ENCODE results near the gene LRP5.
A peak's percentile ranks its signal among the peaks of the same experiment; 100 is the strongest.

The LRP5 gene

DNA sequence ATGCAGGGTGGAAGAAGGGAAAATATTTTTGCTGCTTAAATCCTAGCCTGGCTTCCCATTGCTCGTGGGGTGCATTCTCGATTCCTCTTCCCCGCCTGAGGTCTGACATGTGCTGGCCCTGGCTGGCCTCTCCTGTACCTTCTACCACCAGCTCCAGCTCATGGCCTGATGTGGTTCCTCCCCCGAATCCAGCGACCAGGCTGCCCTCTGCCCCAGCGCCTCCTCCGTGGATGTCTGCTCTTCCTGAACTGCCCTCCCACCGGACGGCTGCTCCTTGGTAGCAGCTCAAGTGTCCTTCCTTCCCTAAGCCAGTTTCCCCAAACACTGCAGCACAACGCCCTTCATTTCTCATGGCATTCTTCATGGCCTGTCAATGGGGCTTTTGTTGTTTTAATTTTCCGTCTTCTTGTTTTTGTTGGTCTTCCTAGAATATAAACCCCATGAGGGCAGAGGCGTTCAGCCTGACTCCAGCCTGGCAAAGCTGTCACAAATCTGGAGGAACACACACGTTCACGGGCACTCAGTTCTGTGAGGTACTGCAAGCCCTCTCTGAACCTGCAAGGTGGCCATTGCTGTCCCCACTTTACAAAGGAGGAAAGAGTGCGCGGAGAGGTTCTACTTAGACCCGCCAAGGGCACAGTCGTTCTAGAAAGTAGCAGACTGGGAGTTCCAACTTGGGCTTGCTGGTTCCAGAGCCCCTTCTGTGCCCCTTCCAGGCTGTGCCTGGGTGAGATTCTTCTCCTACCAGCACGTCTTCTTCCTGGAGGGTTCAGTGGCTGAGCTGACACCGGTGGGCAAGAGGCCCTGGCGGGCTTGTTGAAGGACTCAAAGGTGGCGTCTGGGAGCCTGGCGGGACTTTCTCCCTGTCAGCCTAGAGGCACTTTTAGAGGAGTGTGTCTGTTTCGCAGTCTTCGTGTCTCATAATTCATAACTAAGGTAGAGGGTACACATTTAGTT lies 953 bp upstream of the LRP5 start:
- no peak for DNase-seq

DNA sequence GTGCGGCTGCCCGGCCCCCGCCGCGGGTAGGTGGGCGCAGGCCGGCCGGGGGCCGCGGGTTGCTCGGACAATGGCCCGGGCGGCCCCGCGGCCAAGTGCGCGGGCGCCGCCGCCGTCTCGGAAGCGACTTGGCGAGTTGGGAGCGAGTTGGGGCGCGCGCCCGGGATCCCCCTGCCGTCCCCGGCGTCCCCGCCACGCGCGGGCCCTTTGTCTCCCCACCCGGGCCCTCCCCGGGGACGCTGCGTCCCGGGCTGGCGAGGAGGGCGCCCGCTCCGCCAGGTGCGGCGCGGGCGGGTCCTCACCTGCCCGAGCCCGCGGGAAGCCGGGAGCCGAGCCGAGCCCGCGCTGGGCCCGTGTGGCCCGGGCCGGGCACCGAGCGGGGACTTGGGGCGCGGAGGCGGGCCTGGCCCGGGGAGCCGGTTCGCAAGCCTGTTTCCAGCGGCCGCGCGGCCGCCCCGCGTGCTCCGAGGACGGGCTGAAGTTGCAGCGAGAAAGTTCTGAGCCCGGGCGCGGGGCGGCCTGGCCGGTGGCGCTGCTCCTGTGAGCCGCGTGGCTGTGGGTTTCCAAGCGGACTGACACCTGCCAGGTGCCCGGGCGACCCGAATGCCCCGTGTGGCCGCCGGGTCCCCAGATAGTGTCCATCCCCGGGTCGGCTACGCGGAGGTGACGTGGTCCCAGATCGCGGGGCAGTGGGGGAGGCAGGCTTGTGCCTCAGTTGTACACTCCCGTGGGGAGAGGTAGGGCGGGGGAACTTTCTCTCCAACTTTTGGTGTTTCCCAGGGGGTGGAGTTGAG lies 586 bp downstream of the LRP5 start:
- DNase-seq = peak; percentile 12

DNA sequence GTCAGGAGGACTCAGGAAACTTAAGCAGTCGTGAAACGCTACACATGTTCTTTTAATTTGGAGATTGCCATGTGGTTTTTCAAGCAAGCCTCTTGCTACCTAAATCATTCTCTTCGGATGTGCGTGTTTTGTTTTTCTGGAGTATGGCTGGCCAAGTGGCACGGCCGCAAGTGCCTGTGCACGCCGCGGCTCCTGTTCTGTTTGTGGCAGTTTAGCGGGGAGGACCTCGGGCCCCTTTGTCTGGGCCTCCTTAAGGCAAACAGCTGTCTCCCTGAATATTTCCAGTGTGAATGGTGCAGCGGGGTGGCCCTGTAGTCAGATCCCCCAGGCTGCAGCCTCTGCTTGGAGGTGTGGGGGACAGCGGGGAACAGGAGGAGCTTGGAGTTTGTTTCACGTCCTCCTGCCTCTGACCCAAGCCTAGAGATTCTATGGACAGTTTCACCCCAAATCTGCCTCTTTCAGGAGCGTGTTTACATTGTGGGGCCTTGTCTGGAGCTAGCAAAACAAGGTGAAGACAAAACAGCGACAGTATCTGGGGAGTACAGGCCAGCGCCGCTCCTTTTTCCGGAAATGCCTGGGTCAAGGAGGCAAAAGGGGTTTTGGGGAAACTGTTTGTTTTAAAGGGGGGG lies 1.3 kb downstream of the LRP5 start:
- no peak for DNase-seq

DNA sequence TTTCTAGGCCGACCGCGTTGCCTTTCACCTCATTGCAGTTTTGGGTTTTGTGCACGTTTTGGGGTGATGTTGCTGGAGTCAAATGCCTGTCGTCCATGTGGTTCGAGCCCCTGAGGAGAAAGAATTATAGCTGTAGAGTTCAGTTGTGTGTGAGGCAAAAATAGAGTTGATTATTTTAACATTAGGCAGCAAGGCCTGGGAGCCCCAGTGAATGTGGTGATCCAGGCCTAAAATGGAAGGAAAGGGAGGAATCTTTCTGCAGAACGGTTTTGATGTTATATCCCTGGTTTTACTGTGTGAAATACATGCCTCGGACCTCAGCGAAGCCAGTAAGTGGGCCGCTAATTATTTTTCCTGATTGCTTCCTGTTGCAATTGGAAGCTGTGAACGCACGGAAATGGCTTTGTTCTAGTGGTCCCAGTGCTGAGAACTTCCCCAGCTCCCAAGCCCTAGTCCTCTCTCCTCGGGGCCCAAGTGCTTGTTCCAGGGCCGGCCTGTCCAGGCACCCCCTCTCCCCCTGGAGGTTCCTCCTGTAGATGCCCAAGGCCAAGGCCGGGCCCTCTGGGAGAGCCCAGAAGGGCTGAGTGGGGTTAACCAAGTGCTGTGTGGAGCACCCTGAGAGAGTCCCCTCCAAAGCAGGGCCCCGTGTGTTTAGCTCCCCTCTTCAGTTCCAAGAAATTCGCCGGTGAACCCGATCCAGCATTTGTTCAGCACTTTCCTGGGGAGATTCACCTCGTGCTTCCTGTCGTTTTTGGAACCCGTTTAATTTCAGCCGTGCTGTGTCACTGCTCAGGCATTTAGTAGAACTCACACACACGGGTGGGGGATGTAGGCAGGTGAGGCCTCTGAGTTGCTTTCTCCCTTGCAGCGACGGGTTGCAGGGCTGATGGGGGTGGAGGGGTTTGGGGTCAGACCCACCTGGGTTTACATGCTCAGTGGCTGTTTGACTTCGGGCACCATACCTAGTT lies 2.1 kb downstream of the LRP5 start:
- no peak for DNase-seq

DNA sequence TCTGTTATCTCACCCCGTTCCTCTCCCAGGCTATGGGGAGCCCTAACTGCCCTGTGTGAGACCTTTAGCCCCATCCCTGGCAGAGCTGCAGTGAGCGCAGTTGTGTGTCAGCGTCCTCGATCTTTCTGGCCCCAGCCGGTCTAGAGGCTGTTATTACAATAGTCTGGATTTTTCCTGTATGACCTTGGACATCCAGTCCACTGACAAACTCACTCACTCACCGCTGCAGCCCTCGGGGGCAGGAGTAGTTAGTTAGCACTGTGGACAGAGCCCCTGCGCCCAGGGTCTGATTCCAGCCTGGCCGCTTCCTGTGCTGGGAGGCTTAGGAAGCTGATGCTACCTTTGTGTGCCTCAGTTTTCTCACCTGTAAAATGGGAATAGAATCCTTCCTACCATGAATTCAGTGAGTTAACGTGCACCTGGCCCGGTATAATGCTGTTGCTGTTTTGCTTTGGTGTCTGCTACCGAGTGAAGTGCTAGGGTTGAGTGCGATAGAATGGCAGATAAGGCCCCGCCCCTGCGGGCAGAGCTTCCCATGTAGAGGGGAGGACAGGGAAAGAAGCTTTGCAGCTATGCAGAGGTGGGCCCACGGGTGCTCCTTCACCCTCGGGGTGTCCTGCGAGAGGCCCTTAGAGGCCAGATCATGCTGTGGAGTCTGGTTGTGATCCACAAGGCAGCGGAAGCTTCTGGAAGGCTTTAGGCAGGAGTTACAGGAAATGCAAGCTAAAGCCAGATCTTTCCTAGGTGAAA lies 3.0 kb downstream of the LRP5 start:
- no peak for DNase-seq

DNA sequence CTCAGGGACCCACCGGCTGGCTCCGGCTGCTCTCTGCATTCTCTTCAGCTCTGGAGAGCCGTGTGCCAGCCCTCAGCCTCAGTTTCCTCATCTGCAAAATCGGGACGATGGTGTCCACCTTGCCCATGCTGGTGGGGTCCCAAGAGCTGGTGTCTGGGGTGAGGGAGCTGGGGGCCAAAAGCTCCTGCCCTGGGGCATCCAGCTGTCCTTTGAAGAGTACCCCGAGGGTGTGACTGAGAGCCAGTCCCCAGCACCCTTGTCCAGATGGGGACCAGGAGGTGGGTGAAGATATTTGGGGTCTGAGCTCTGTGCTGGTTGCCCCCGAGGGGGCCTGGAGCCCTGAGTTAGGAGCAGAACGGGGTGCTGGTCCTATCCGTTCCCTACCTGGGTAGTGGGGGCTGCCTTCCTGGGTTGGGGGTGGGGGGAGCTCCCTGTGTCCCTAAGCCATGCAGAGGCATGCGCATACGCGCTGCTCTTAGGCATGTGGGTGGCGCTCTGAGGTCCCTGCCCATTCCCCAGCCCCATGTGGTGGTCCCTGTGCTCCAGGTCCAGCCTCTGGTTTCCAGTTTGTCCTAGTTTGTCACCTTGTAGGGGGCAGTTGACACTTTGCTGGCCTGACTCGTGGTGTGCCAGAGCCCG lies 4.9 kb downstream of the LRP5 start:
- no peak for DNase-seq

DNA sequence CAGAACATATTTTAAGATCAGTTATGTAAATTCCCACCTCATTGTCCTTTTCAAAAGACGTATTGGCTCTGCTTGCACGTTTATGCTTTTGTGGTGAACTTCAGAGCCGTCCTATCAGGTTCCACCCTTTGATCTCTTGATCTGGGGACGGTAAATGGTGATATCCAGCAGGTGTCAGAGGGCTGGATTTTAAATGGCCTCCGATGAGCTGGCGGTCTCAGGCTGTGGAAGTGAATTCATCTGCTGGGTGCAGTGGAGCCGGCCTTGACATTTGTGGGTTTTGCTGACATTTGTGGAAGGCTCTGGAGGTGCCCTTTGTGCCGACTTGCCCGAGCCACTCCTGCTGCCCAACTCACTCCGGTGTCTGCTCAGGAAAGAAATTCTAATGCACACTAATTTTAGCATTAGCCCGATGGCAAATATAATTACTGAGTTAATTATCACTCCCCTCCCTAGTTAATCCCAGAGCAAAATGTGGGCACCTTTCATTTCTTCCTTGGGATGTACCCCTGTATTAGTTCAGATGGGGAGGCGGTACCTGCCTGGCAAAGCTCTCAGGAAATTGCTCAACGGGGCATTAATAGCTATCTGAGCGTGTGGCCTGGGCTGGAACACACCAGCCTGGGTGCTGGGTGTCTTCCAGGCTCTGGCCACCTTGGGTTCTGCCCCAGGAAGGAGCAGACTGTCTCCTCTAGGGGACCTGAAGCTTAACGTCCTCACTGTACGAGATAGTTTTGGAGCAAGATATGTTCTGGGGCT lies 9.1 kb downstream of the LRP5 start:
- DNase-seq = no peak

DNA sequence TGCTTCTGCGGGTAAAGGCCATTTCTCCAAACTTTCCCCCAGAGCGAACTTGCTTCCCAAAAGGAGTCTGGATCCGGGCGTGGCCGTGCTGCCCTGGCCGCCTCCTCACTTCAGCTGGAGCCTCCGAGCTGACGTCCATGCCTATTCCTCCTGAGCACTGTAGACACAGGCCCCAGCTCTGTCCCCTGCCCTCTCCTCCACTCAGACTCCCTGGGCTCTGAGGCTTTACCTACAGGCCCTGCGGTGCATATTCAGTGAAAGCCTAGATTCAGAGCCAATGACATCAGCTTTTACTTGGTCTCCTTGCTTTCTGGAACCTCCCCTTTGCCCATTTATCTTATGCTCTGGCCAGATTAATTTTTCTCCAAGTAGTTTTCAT lies 9.7 kb downstream of the LRP5 start:
- DNase-seq = no peak

DNA sequence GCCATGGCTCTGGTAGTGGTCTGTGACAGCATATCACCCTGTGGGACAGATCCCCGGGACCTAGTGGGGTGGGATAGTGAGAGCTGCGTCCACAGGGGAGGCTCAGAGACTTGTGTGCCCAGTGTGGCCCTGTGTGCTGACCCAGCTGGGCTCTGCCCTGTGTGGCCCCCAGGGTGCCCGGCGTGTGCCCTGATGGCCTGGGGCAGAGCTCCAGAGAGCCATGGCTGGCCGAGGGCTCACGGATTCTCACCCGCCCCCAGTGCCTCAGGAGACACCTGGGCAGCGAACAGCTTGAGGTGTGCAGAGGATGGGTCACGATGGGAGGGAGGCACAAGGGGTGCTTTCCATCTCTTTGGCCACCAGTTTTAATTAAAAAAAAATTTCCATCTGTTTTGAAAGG lies 11.8 kb downstream of the LRP5 start:
- DNase-seq = no peak

DNA sequence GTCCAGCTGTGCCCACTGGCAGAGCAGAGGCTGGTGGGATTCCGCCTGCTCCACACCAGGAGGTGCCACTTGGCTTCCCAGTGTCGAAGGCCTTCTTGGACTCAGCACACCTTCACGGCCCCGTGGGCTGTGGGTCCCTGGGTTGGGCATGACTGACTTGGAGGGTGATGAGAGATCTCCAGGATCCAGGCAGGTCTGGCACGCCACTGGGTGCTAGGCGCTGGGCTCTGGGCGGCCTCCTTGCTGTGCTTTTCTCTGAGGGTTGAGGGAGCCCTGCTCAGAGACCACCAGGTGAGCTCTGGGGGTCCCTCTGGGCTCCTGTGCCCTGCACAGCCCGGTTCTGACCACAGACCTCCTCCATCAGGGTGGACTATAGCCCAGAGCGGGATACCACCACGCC lies 12.3 kb downstream of the LRP5 start:
- DNase-seq = no peak

DNA sequence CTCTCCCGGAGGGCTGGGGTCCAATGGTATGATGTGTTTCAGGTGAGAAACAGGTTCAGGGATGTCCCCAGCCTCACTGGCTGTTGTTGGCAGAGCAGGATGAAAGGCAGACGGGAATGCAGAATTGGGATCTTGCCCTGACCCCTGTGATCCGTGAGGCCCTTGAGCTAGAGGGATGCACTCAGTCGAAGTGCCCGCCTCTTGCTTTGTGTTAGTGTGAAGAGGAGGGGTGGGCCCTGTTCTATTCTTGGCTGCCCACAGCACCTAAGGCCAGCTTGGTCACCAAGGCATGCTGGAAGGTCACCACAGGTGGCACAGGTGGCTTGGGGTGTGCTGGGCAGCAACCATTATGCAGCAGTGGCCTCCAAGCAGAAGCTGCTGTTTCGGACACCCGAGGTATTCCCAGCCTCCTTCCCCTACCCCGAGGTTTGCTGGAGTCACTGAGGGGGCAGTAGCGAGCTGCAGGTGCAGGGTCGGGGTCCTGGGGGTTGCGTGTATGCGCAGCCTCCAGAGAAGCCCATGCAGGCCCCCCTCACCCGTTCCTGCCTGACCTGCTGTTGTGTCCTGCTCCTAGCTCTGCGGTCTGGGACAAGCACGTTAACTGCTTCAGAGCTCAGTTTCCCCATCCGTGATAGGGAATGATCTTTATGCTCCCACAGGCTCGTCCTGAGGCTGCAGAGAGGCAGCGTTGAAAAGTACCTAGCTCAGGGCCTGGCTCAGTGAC lies 13.0 kb downstream of the LRP5 start:
- DNase-seq = no peak

DNA sequence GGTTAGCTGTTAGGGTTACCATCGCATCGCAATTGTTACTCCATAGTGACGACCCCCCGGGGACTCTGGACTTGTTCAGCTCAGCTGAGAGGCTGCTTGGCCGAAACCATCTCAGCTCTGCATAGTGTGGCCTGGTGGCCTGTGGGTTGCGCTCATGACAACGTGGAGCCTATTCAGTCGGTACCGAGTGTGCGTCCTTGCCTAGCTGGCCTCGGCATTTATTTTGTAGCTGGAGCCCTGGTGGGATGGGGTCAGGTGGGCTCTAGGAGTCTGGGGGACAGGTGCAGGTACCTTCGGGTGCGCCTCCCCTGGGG lies 13.5 kb downstream of the LRP5 start:
- no peak for DNase-seq

DNA sequence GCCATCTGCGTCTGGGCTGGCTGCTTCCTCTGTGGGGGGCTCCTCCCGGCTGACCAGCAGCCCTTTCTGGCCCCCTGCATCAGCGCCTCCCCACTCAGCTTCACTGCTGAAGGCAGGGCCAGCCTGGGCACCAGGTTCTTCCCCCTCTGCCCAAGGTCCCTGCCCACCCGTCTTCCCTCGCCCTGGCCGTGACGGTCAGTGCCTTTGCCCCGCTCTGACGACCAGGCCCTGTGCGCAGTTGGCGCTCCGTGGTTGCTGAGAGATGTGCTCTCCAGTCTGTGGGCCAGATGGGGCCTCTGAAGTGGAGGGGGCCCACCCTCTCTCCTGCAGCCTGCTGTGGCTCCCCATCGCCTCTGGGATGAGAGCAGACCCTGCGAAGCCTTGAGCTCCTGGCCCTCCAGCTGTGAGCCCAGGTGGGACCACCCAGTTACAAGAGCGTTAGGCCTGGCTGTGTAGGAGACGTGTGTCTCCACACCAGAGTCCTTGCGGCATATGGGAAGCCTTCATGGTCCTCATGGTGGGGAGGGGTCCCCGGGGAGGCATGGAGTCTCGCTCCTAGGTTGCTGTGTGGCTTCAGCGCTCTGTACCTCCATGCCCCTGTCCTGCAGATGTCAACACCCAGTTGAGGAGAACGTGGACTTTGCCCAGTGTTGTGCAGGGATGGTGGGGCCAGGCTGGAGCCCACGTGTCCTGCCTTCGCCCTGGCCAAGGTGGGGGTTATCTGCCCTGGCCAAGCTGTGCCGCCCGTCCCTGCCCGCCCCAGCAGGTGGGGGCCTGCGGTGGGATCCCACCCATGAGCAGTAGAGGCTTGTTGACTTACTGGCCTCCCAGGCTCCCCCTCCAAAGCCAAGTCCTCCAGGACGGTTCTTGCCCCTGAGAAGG lies 14.2 kb downstream of the LRP5 start:
- no peak for DNase-seq

DNA sequence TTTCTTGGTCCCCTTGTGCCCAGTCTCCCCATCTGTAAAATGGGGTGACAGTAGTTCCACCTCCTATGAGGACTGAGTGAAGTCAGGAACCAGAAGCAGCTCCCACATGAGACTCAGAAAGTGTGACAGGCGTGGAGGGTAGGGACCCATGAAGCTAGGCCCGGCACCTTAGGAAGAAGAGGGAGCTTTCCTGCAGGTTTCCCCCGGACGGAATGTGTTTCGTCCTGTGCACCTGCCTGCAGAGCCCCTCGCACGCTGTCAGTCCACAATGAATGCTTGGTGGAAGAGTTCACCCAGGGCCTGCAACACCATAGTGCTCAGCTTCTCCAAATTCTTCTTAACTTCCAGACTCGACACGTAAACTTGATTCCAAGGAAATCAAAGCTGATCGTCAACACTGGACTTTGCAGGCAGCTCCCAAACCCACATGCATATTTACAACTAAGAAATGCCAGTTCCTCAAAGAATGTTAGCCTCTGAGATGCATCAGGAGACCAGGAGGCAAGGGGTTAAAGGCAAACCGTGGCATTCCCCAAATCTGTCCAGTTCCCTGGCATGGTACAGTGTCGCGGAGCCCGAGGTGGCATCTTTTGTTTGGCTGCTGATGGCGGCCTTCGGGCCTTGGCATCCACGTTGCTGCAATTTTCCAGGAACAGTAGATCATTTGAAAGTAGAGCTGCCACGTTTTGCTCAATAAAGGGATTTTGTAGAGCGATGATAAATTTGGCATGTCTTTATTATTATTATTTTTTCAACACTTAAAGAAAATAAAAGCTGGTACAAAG lies 15.4 kb downstream of the LRP5 start:
- no peak for DNase-seq

DNA sequence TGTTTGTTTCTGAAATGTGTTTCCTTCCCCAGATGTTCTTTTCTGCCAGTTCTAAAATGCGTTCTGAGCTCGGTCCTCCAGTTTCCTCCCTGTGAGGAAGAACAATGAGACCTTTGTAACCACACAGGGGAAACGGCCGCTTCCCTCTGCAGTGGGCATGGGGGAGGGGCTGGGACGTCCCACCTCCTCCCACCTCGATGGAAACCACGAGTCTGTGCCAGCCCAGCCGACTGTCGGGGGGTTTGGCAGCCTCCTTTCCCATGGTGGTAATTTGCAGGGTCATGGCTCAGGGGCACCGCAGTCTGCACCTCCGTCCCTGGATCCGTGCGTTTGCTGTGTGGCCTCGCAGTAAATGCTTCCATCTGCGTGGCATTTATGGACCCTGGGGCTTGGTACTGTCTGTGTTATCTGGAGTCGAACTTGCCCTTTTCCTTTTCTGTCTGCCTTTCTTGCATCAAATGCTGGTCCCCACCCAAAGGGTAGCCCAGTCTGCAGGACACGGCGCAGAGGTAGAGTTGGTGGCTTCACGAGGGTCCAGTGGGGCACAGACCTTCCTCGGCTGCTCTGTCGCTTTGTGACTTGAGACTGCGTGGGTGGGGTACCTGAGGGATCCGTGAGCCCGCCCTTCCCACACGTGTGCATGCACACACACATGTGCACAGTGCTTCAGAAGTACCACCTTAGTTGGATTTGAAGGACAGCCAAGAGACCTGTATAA lies 16.1 kb downstream of the LRP5 start:
- no peak for DNase-seq

DNA sequence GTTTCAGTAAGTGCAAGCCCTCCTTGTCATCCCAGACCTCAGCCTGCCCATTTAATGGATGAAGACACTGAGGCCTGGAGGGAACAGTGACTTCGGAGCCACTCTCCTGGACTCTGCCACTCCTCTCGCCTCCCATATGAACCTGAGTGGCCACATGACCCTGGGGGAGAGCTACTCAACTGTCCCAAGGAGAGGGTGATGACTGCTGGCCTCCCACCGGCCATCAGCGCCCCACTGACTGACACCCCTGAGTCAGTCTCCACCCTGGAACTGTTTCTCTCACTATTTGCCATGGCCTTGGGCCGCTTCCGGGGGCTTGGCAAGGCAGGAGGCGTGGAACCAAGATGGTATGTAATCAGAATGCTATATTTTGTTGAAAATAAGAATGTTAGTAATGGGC lies 17.1 kb downstream of the LRP5 start:
- no peak for DNase-seq

DNA sequence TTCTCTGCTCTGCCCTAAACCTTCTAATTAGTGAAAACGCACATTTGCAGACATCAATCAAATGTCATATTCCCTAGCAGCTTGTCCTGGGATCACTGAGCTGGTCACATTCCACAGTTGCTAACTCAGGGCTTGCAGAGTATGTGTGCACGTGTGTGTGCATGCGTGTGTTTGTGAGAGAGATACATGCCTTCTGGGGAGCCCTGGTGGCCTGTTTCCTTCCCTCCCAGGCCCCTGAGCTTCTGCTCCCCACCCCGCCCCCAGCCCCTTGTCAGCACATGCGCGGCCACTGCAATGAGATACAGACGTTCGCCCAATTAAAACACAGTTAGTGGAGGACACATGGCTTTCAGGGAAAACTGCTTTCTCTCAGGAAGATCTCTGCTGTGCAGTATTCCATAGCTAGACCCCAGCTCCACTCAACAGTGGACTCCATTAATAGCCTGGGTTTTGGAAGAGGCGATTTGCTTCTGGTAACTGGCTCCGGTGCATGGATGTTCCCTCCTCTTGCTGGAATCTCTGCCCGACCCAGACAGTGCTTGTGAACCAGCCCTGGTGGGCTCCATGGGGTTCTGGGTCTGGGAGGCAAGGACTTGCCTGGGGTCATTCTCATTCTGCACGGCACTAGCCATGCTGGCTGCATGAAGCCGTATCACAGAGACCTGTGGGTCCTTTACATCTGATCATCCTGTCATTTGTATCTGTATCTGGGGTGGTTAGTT lies 17.7 kb downstream of the LRP5 start:
- DNase-seq = no peak

Measured in stimulated activated CD4-positive, alpha-beta T cell treated with anti-CD3 and anti-CD28 coated beads, Interleukin-4, amount 100 ng/mL, for 24 hours (primary cell).